K562 (cell line): ENCODE results near the gene ZNF429. TPM values are rescaled to one million over a fixed set of nuclear protein-coding genes. Genes with fewer than 3 reads are reported as not detected.

ENCODE experiments used
- BRD4 ChIP-seq: fragments of 200-600 bp; sonication (generic); IDR thresholded peaks from 2 replicates; pipeline ENCODE4 v1.6.1; 2017; ENCODE audit warnings: inconsistent platforms
- DMBX1 ChIP-seq: fragments of 250-450 bp; sonication (Bioruptor Pico); IDR thresholded peaks from 2 replicates; pipeline ENCODE4 v1.8.0; 2022; ENCODE audit warnings: inconsistent platforms, mild to moderate bottlenecking, moderate library complexity, borderline replicate concordance
- HMGN3 ChIP-seq: IDR thresholded peaks from 2 replicates; pipeline ENCODE4 v1.6.1; 2011; ENCODE audit warnings: borderline replicate concordance, low read depth, mild to moderate bottlenecking, mixed read lengths, low read length; ENCODE audit not compliant: insufficient read length; ENCODE audit errors: extremely low read depth
- HOXB6 ChIP-seq: fragments of 250-450 bp; sonication (Bioruptor Pico); IDR thresholded peaks from 2 replicates; pipeline ENCODE4 v1.5.1; 2022; ENCODE audit warnings: mild to moderate bottlenecking, borderline replicate concordance
- HSF4 ChIP-seq: fragments of 250-450 bp; sonication (Bioruptor Pico); IDR thresholded peaks from 2 replicates; pipeline ENCODE4 v2.1.2; 2022; ENCODE audit warnings: mild to moderate bottlenecking, moderate library complexity, borderline replicate concordance
- MTA1 ChIP-seq: fragments of 450-650 bp; IDR thresholded peaks from 2 replicates; pipeline ENCODE4 v1.6.1; 2017; ENCODE audit warnings: borderline replicate concordance
- NFATC3 ChIP-seq: fragments of 450-650 bp; IDR thresholded peaks from 2 replicates; pipeline ENCODE4 v1.6.1; 2017; ENCODE audit warnings: mild to moderate bottlenecking
- NFRKB ChIP-seq: fragments of 450-650 bp; IDR thresholded peaks from 2 replicates; pipeline ENCODE4 v1.6.1; 2016; ENCODE audit warnings: low read depth
- NR2C1 ChIP-seq, 2 experiments: fragments of 450-650 bp; IDR thresholded peaks; 2 replicates each; pipeline ENCODE4 v1.6.1; 2017; ENCODE audit warnings: mild to moderate bottlenecking in 2 of 2, antibody characterized with exemption in 1 of 2, inconsistent platforms in 1 of 2, missing compliant biosample characterization in 1 of 2, missing genetic modification characterization in 1 of 2
- POLR2G ChIP-seq: fragments of 200-400 bp; formaldehyde crosslinking; IDR thresholded peaks from 2 replicates; pipeline ENCODE4 v1.6.1; 2017; ENCODE audit warnings: low read depth, mild to moderate bottlenecking, antibody characterized with exemption, low read length, moderate library complexity
- POLR2H ChIP-seq: IDR thresholded peaks from 2 replicates; pipeline ENCODE4 v1.6.1; 2016; ENCODE audit warnings: missing genetic modification characterization, low read depth, mild to moderate bottlenecking, control low read depth, missing compliant biosample characterization, moderate library complexity
- RCOR1 ChIP-seq, 2 experiments: IDR thresholded peaks; 2 replicates each; pipeline ENCODE4 v1.6.1; 2012; ENCODE audit warnings: low read depth in 2 of 2, low read length in 2 of 2, borderline replicate concordance in 1 of 2, improper control_type of control experiment in 1 of 2
- RUNX1 ChIP-seq: sonication (generic); IDR thresholded peaks from 2 replicates; pipeline ENCODE4 v1.6.1; 2016; ENCODE audit warnings: antibody characterized with exemption, low read depth
- SIN3A ChIP-seq, 2 experiments: fragments of 150-350 bp in 1 of 2; IDR thresholded peaks; 2 replicates each; pipeline ENCODE4 v1.6.1; 2011 to 2016; ENCODE audit warnings: borderline replicate concordance in 2 of 2, low read depth in 2 of 2, low read length in 2 of 2, mild to moderate bottlenecking in 2 of 2, moderate library complexity in 2 of 2; ENCODE audit not compliant: control insufficient read depth in 1 of 2
- SMAD3 ChIP-seq: fragments of 450-650 bp; formaldehyde crosslinking; conservative IDR thresholded peaks from 2 replicates; pipeline ENCODE4 v1.4.0; 2020; ENCODE audit warnings: mild to moderate bottlenecking
- SREBF1 ChIP-seq: fragments of 150-350 bp; IDR thresholded peaks from 2 replicates; pipeline ENCODE4 v1.6.1; 2014; ENCODE audit warnings: antibody characterized with exemption, low read depth, low read length, borderline replicate concordance
- TBP ChIP-seq: optimal IDR thresholded peaks from 2 replicates; pipeline ENCODE3; 2011; ENCODE audit warnings: low read depth, low read length, improper control_type of control experiment
- TEAD1 ChIP-seq, 2 experiments: fragments of 450-650 bp in 1 of 2; sonication (generic) in 1 of 2; formaldehyde crosslinking; IDR thresholded peaks; 2 replicates each; pipeline versions ENCODE4 v1.4.0 to v1.8.0; 2020 to 2022; ENCODE audit warnings: mild to moderate bottlenecking in 2 of 2, missing genetic modification reagents in 1 of 2
- TRIM24 ChIP-seq, 2 experiments: fragments of 450-650 bp; IDR thresholded peaks; 2 replicates each; pipeline ENCODE4 v1.6.1; 2016
- ZFPM2 ChIP-seq: fragments of 250-450 bp; sonication (Bioruptor Pico); IDR thresholded peaks from 2 replicates; pipeline ENCODE4 v1.5.1; 2022; ENCODE audit warnings: mild to moderate bottlenecking
- ZFX ChIP-seq: sonication (generic); formaldehyde crosslinking; IDR thresholded peaks from 2 replicates; pipeline ENCODE4 v1.8.0; 2022; ENCODE audit warnings: mild to moderate bottlenecking, missing genetic modification reagents, moderate library complexity
- ZNF384 ChIP-seq: IDR thresholded peaks from 2 replicates; pipeline ENCODE4 v1.6.1; 2012; ENCODE audit warnings: low read depth, low read length, improper control_type of control experiment
- ZNF586 ChIP-seq: fragments of 450-650 bp; formaldehyde crosslinking; conservative IDR thresholded peaks from 2 replicates; pipeline ENCODE4 v1.4.0; 2020; ENCODE audit warnings: mild to moderate bottlenecking, moderate library complexity
- ZNF766 ChIP-seq: fragments of 200-800 bp; sonication (Bioruptor generic); conservative IDR thresholded peaks from 2 replicates; pipeline ENCODE4 v1.6.1; 2016; ENCODE audit warnings: missing genetic modification characterization, missing compliant biosample characterization
- polyA plus RNA-seq, 8 experiments: library from polyadenylated mRNA; depleted of rRNA in 4 of 8; stranded (reverse) in 5 of 8; unstranded in 3 of 8; fragments of >200 nt; fragmentation: Nextera tagmentation in 2 of 8; fragmentation: Illumina TruSeq in 1 of 8; extraction: Ambion mirVana in 2 of 8; extraction: Trizol in 1 of 8; gene quantifications; 2 replicates each; pipeline versions ENCODE4 v1.2.1 to v1.2.3, GENCODE V29; 2011 to 2014; ENCODE audit warnings: inconsistent platforms in 1 of 8, missing spikeins in 1 of 8
- total RNA-seq, 7 experiments: library from RNA; depleted of rRNA in 6 of 7; stranded (reverse); fragments of >200 nt in 6 of 7; fragmentation: Illumina TruSeq in 2 of 7; extraction: Trizol in 2 of 7; gene quantifications; 2 replicates each; pipeline versions ENCODE4 v1.2.1 to v1.2.3, GENCODE V29; 2011 to 2021; ENCODE audit warnings: low replicate concordance in 1 of 7
- TF ChIP-seq, protein P1 (sequence below), 2 experiments: IDR thresholded peaks; 2 replicates each; pipeline ENCODE4 v1.6.1; 2011; ENCODE audit warnings: borderline replicate concordance in 1 of 2, control low read depth in 1 of 2, low read depth in 1 of 2, low read length in 1 of 2, mild to moderate bottlenecking in 1 of 2, mixed read lengths in 1 of 2, moderate library complexity in 1 of 2; ENCODE audit not compliant: insufficient read depth in 1 of 2, insufficient read length in 1 of 2, poor library complexity in 1 of 2, severe bottlenecking in 1 of 2; ENCODE audit errors: extremely low read depth in 1 of 2
- TF ChIP-seq, protein P2 (sequence below): fragments of 250-450 bp; sonication (Bioruptor Pico); IDR thresholded peaks from 2 replicates; pipeline ENCODE4 v1.4.0; 2020; ENCODE audit warnings: mild to moderate bottlenecking
- TF ChIP-seq, protein P3 (sequence below): fragments of 250-450 bp; sonication (Bioruptor Pico); IDR thresholded peaks from 2 replicates; pipeline ENCODE4 v1.8.0; 2022; ENCODE audit warnings: moderate library complexity, mild to moderate bottlenecking, inconsistent platforms

Gene ZNF429
- total and polyA plus RNA-seq, 9 of the 15 experiments (the other 6 are each of a cell fraction or from before 2014, with no cell fraction given): 11.4 to 24.5 (median 16.3) TPM

DNA sequence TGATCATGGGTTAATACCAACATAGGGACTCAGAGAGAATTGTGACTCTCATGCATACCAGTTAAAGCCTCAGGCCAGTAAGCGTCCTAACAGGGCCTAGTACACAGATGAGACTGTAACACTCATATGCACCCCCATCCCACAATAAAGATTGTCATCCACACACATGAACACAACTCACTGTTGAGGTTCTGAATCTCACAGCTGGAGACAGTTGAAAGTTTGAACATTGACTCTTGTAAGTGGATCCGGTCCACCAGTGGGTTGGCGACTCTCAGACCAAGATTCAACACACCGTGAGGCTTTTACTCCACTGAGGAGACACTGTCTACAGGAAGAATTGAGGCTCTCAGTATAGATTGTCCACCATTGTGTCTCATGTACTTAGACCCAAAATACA, 88.1 kb downstream of the ZNF429 start (continued):
- TF ChIP-seq NFRKB (peak; percentile 73), HSF4 (no peak), ZNF586 (CRISPR knock-in tag) (no peak), HOXB6 (CRISPR knock-in tag) (0 out of 2 replicates have a peak, but pooled peaks have one; percentile 13), ZFPM2 (0 out of 2 replicates have a peak, but pooled peaks have one; percentile 20), POLR2H (tag) (0 out of 2 replicates have a peak, but pooled peaks have one; percentile 49), MTA1 (no peak), SMAD3 (CRISPR knock-in tag) (peak; percentile 26; the same call in 1 of the 2 replicates), RUNX1 (no peak), POLR2G (no peak), TBP (no peak), SREBF1 (no peak), NR2C1 (IDR thresholded peaks at IDR 0.05) (no peak), NR2C1 (tag; IDR thresholded peaks at IDR 0.05) (no peak), NFATC3 (0 out of 2 replicates have a peak, but pooled peaks have one; percentile 3), DMBX1 (CRISPR knock-in tag) (no peak), ZFX (CRISPR knock-in tag) (peak; percentile 8), TEAD1 (CRISPR knock-in tag; IDR thresholded peaks at IDR 0.05) (0 out of 4 replicates have a peak, but pooled peaks of 1 of the 2 experiments have one; percentile 5), SIN3A (IDR thresholded peaks at IDR 0.05; ENCODE audit: borderline replicate concordance in 2 of 2, control insufficient read depth in 1 of 2, low read depth in 2 of 2, low read length in 2 of 2) (no peak), HMGN3 (no peak), ZNF766 (CRISPR knock-in tag) (no peak), BRD4 (0 out of 2 replicates have a peak, but pooled peaks have one; percentile 15), RCOR1 (IDR thresholded peaks at IDR 0.05; ENCODE audit: borderline replicate concordance in 1 of 2, low read depth in 2 of 2, low read length in 2 of 2) (no peak), TRIM24 (IDR thresholded peaks at IDR 0.05) (no peak), ZNF384 (no peak)
- TF ChIP-seq, protein P1, sequence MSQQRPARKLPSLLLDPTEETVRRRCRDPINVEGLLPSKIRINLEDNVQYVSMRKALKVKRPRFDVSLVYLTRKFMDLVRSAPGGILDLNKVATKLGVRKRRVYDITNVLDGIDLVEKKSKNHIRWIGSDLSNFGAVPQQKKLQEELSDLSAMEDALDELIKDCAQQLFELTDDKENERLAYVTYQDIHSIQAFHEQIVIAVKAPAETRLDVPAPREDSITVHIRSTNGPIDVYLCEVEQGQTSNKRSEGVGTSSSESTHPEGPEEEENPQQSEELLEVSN (IDR thresholded peaks at IDR 0.05; ENCODE audit: borderline replicate concordance in 1 of 2, extremely low read depth in 1 of 2, insufficient read depth in 1 of 2, insufficient read length in 1 of 2, low read depth in 1 of 2, low read length in 1 of 2, poor library complexity in 1 of 2, severe bottlenecking in 1 of 2): no peak
- TF ChIP-seq, protein P2, sequence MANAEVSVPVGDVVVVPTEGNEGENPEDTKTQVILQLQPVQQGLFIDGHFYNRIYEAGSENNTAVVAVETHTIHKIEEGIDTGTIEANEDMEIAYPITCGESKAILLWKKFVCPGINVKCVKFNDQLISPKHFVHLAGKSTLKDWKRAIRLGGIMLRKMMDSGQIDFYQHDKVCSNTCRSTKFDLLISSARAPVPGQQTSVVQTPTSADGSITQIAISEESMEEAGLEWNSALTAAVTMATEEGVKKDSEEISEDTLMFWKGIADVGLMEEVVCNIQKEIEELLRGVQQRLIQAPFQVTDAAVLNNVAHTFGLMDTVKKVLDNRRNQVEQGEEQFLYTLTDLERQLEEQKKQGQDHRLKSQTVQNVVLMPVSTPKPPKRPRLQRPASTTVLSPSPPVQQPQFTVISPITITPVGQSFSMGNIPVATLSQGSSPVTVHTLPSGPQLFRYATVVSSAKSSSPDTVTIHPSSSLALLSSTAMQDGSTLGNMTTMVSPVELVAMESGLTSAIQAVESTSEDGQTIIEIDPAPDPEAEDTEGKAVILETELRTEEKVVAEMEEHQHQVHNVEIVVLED (CRISPR knock-in tag): 0 out of 2 replicates have a peak, but pooled peaks have one; percentile 10
- TF ChIP-seq, protein P3, sequence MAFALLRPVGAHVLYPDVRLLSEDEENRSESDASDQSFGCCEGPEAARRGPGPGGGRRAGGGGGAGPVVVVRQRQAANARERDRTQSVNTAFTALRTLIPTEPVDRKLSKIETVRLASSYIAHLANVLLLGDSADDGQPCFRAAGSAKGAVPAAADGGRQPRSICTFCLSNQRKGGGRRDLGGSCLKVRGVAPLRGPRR (CRISPR knock-in tag): 0 out of 2 replicates have a peak, but pooled peaks have one; percentile 24
